CD4-positive, alpha-beta T cell treated with Interleukin-4 for 4 hours (primary cell): ENCODE data around the gene TUBAL3.
A peak's percentile ranks its signal among the peaks of the same experiment; 100 is the strongest.
"Not testable (repeated sequence)": the region's sequence is repeated elsewhere in the genome, so short reads cannot be mapped to it uniquely, and the experiment has no call there.

Source experiments
- DNase-seq: peaks from one replicate; pipeline ENCODE4 v3.0.0-alpha.2; 2020

Gene TUBAL3

DNA sequence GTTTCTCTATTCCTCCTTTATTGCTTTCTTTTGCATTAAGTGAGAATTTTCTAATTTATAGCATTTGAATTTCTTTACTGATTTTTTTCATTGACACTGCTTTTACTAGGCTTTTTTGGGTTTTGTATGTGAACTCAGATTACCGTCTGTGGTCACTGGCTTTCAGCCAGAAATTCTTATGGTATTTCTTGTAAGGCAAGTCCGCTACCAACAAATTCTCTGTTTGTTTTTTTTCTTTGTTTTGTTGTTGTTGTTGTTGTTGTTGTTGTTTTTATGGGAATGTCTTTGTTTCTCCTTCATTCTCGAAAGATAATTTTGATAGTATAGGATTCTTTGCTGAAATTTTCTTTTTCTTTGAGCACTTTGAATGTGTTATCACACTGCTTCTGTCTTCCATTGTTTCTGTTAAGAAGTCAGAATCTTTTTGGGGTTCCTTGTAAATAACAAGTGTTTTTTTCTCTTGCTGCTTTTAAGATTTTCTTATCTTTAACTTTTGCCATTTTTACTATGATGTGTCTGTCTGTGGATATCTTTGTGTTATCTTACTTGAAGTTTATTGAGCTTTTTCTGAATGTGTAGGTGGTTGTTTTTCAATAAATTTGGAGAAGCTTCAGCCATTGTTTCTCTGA is 15.0 kb upstream of the TUBAL3 start:
- DNase-seq = no peak

DNA sequence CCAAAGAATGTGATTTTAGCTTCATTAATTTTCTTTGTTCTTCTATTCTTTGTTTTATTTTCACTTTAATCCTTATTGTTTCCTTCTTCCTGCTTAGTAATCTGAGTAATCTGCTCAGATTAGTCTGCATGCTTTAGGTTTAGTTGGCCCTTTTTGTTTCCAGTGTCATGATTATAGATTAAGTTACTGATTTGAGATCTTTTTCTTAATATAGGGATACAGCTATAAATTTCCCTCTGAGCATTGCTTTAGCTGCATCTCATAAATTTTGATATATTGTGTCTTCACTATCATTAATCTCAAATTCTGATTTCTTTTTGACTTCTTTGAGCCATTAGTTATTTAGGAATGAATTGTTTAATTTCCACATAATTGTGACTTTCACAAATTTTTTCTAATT is 14.0 kb upstream of the TUBAL3 start:
- DNase-seq = no peak

DNA sequence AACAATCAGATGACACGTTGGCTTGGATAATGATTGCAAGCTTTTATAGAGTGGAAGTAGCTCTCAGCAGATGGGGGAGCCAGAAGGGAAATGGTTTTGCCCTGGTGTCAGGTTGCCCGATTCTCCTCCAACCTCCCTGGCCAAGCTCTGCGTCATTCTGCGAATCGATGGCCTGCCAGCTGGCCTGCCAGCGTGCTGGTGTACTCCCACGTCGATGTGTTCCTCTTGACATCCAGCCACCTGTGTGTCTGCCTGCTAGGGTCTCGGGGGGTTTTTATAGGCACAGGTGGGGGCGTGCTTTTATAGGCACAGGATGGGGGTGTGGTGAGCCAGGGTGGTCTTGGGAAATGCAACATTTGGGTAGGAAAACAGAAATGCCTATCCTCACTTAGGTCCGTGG is 12.4 kb upstream of the TUBAL3 start:
- DNase-seq = no peak

DNA sequence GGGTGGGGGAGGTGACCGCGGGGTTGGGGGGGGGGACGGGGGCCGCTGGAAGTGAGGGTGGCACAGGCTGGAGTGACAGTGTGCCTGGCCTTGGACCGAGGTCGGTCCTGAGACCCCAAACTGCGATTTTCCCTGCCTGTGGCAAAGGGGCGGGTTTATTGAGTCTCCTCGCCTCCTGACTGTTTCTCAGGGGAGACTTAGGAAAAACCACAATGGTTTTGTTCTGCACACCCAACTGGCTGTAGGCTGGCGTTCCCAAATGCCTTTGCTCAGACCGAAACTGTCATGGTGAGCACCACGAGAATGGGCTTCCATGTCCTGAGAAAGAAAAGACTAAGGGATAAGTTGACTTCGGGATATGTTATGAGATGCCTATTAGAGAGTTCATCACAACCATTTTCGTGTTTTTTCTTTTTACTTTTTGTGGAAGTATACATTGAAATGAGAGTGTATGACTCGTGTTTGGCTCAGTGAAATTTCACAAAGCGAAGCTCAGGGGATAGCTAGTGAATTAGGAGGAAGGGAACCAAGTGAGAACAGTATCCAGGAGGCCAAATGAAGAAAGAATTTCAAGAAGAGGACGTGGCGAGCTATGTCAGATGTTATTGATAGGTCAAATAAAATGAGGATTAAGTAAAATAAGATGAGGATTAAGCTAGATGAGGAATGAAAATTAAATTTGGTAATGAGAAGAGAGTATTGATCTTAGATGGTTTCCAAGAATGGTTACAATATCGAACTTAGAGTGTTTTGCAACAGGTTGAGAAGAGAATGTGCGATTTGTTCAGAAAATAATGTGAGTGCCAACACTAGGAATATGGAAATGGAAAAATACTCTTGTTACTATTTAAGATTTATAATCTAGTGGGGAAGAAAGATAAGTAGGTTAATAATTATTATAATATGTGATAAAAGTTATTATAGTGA is 8.6 kb upstream of the TUBAL3 start:
- no peak for DNase-seq

DNA sequence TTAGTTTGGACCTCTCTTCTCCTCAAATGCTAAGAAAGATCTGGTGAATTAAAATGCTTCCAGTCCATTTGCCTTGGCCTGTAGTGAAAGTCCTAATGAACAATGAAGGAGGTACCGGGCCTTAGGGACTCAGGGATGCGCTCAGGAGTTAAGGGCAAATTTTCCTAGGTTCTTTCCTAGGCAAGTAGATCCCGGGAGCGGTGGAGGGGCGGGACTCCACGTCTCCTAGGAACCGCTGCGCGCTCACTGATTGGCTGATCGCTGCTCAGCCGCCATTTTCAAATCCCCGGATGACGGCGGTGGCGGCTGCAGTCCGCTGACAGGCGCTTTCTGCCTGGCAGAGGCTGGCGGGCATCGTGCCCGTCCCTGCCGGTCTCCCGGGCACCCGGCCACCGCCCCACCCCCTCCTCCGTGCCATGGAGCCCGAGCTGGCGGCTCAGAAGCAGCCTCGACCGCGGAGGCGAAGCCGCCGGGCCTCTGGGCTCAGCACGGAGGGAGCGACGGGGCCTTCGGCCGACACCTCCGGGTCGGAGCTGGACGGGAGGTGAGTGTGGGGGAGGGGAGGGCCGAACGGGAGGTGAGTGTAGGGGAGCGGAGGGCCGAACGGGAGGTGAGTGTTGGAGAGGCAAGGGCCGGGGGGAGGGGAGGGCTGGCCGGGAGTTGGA is 7.8 kb upstream of the TUBAL3 start, which contains the start of gene NET1:
TSS of gene NET1 (plus strand) at position 281 of the 665 bp plus-strand sequence. CDS start at position 417, 136 bp downstream.
- DNase-seq = peak; percentile 48

DNA sequence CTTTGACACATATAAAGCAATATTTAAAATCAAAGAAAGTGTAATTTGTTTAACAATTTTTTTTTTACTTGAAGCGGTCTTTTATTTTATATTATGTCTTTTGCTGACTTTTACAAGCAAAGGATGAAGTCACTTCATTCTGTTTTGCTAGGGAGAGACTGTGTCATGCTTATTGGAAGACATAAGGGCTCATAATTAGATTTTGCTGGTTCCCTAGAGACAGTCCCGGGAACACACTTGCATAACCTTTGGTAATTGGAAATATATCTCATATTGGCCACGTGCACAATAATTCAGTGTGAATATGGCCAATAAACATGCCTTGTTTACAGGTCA is 7.3 kb upstream of the TUBAL3 start:
- DNase-seq = no peak

DNA sequence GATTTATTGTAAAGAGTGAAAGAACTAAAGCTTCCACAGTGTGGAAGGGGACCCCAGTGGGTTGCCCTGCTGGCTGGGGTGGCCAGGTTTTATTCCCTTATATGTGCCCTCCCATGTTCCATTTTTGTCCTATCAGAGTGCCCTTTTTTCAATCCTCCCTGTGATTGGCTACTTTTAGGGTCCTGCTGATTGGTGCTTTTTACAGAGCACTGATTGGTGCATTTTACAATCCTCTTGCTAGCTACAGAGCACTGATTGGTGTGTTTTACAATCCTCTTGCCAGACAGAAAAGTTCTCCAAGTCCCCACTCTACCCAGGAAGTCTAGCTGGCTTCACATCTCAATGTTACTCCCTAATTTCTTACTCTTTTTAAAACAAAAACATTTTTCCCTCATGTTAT is 6.2 kb upstream of the TUBAL3 start:
- not testable (repeated sequence) for DNase-seq

DNA sequence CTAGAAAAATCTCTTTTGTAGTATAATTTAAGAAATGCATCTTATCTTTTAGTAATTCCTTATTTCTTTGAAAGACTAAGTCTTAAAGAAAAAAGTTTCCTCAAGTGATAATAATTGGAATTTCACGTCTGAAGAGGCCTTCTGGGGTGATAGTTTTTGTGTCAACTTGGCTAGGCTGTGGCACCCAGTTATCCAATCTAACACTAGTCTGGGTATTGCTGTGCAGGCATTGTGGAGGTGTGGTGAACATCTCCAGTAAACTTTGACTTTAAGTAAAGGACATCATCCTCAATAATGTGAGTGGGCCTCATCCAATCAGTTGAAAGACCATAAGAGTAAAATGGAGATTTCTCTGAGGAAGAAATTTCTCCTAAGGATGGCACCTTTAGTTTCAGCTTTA is 2.3 kb upstream of the TUBAL3 start:
- DNase-seq = no peak

DNA sequence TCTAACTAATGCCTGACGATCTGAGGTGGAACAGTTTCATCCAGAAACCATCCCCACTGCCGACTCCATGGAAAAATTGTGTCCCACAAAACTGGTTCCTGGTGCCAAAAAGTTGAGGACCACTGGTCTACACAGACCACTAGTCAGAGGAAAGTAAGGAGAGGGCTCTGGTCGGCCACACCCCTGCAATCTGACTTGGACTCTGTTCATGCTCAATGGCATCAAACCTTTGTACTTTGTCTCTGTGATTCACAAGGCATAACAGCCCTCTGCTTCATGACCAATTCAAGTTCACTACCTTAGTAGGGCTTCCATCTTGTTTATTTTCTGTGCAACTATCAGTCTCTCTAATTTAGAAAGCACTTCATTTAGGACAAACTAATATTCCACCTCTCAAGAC is 1.8 kb downstream of the TUBAL3 start:
- DNase-seq = no peak

DNA sequence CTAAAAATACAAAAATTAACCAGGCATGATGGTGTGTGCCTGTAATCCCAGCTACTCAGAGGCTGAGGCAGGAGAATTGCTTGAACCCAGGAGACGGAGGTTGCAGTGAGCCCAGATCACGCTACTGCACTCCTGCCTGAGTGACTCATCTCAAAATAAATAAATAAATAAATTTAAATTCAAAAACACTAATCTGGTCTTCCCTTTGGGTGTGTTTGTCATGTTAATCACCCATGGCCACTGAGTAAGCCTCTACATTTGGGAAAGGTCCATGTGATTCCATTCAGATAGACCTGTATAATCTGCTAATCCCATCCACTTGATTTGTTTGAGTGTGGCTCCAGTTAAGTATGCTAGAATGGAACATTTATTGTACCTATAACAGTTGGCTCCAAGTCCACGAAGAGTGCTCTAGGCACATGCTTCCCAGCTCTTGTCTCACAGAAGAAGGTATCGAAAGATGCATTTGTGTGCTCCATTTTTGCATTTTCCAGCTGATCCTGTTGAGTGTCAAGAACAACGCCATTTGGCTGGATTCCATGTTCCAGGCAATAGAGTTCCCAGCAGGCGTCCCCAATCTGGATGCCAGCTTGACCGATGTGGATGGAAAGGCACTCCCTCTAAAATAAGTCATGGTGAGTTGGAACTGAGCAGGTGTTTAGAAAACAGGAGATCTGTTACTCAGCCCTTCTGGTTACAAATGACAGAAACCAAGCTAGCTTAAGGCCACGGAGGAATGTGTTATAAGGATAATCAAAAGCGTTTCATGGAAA is 4.0 kb downstream of the TUBAL3 start:
- no peak for DNase-seq

DNA sequence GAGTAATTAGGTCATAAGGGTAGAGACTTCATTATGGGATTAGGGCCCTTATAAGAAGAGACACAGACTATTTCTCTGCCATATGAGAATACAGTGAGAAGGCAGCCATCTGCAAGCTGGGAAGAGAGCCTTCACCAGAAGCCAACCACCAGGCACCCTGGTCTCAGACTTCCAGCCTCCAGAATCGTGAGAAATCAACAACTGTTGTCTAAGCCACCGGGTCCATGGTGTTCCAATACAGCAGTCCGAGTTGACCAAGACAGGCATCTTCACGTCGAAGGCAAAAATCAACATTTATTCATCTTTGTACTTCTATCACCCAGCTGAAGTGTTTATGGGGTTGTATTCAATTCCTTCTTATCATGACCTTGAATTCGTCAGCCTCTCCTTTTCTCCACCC is 5.3 kb downstream of the TUBAL3 start:
- no peak for DNase-seq

DNA sequence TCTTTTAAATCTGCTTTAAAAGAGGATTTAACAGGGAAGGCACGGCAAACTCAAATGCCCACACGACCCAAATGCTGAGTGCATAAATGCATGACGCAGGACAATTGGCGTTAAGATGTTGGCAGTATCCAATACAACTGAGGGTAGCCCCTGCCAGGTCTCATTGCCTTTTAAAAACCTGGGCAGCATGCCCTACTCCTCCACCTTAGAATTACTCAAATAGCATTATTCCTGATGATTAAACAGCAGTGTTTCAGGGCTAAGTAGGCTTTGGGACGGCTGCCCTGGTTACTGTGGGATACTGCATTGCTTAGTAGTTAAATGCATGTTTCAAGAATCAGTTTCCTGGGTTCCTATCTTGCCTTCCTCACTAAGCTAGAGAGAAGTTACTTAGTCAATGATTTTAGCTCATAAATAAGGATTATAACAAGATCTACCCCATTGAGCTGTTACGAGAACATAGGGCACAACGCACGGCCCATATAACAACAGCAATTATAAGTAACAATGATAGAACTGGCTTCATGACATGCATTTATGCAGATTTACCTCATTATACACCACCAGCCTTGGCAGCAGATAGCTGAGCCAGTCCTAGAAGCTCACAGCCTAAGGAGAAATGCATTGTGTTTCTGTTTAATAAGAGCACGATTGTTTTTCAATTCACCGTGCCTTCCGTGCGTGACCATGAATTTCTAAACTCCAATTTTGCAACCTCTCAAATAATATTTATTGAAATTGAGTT is 7.9 kb downstream of the TUBAL3 start:
- DNase-seq = no peak

DNA sequence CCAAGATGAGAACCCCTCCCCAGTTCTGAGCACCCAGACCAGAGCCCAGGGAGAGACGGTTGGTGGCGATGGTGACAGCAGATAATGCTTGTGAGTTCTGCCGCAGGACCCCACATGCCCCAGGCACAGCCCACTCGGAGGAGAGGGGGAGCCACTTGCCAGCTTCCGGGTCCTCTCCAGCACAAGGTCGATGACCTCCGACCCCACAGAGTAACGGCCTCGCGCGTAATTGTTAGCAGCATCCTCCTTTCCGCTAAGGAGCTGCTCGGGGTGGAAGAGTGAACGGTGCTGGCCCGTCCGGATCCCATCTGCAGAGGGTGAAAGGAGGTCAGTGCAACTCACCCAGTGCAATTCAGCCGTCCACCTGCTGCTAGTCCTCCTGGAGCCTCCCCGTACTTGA is 9.5 kb downstream of the TUBAL3 start:
- DNase-seq = no peak

DNA sequence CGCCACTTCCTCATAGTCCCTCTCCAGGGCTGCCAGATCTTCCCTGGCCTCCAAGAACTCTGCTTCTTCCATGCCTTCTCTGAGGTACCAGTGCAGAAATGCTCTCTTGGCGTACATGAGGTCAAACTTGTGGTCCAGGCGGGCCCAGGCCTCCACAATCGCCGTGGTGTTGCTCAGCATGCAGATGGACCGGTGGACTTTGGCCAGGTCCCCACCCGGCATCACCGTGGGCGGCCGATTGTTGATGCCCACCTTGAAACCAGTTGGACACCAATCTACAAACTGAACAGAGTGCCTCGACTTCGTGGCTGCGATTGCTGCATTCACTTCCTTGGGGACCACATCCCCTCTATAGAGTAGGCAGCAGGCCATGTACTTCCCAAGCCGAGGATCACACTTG is 11.1 kb downstream of the TUBAL3 start:
- no peak for DNase-seq

DNA sequence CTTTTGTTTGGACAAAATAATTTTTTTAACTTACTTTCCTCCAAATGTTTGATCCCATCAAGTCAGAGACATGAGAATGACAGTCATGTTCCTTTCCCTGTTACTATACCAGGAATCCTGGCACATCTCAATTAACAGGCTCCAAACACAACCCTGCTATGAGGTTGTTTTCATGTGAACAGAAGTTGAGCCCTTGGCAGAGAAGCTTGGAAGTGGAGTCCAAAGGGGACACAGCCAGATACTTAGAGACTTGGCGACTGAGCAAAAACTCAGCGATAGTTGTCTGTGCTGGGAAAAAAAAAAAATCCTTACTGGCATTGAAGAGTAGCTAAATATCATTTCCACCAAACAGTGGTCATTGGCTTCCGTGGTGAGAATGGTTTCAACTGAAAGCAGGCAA is 12.8 kb downstream of the TUBAL3 start:
- no peak for DNase-seq

DNA sequence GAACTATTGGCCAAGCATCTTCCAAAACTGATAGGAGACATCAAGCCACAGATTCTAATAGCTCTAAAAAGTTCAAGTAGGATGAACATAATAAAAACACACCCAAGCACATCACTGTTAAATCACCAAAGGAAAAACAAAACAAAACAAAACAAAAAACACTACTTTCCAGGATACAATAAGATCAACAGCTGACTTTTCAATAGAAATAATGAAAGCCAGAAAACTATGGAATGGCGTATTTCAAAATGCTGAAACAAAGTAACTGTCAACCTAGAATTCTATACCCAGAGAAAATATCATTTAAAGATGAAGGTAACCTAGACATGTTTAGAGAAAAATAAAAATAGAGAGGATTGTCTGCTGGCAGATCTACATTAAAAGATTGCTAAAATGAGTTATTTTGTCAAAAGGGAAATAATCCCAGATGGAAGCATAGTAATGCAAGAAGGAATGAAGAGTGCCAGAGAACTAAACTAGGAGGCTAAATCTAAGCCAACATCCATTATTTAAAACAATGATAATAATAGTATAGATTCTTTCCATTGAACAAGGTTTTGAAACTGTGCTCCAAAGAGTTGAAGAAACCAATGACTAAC is 13.9 kb downstream of the TUBAL3 start:
- no peak for DNase-seq

DNA sequence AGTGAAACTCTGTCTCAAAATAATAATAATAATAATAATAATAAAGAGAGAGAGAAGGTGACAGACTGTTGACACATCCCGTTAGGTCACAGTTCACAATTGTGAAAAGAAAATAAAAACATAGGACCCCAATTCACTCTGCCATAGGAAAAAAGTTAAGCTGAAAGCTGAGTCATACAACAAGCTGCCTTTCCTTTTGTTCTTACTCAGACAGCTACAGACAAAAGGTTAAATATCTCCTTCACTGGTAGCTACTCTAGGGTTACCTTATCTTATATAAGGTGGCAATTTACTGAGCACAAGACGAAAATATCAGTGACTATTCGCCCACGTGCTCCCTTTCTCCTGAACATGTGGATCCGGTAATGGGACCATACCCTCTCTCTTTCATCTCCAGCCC is 17.5 kb downstream of the TUBAL3 start:
- DNase-seq = no peak

DNA sequence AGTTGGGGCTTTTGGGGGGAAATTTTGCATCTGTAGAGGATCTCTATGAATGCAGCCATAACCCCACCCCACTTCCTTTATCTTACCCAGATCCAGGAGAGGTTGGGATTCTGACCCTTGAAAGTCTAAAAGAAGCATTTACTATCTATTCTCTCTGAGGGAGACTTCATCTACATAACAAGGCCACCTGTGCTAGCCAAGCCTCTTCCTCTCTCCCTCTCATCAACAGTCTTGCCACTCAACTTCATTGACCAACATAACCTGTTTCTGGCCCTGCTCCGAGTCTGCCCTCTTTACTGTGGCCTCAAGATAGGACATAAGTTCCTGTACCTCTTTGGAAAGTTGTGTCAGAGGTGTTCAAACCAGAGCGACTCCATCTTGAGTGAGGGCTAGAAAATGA is 19.4 kb downstream of the TUBAL3 start:
- DNase-seq = no peak

DNA sequence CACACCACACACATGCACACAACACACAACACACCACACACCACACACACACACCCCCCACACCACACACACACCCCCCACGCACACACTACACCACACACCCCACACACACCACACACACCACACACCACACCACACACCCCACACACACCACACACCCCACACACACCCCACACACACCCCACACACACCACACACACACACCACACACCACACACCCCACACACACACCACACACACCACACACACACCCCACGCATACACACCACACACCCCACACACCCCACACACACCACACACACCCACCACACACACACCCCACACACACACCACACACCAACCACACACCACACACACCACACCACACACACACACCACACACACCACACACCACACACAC is 23.4 kb downstream of the TUBAL3 start:
- no peak for DNase-seq

DNA sequence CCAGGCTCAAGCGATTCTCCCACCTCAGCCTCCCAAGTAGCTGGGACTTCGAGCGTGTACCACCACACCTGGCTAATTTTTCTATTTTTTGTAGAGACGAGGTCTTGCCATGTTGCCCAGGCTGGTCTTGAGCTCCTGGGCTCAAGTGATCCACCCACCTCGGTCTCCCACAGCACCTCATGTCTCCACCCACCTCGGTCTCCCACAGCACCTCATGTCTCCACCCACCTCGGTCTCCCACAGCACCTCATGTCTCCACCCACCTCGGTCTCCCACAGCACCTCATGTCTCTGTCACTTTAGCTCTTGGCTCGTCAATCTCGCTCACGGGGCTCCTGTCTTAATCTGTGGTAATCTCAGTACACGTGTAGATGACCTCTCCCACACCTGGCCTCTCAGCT is 24.2 kb downstream of the TUBAL3 start:
- not testable (repeated sequence) for DNase-seq

DNA sequence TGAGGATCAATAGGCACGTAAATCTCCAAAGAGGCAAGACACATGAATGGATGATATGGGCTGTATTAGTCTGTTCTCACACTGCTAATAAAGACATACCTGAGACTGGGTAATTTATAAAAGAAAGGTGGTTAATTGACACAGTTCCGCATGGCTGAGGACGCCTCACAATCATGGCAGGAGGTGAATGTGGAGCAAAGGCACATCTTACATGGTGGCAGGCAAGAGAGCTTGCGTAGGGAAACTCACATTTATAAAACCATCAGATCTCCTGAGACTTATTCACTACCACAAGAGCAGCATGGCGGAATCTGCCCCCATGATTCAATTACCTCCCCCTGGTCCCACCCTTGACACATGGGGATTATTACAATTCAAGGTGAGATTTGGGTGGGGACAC is 25.4 kb downstream of the TUBAL3 start:
- DNase-seq = not testable (repeated sequence)

DNA sequence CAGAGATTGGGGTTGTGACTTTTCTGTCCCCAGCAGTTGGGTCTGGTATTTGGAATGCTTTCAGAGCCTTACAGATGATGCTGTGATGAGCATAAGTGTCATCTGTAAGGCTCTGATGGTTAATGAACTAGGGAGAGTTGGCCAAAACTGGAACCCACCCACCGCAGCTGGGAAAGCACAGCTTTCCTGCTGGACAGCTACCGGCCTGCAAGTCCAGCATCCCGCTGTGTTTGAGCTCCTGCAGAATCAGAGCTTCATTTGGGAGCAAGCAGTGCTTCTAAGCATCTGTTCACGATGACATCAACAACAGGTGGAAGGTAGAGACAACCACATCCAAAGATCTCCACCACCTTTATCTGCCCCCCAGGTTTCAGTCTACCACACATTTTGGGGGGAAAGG is 28.2 kb downstream of the TUBAL3 start:
- no peak for DNase-seq
